ENCODE data around the gene KRTAP3-1. TPM values are rescaled to one million over a fixed set of nuclear protein-coding genes. Genes with fewer than 3 reads are reported as not detected.

Gene KRTAP3-1
- total and polyA plus RNA-seq, 8 donors = not detected

DNA sequence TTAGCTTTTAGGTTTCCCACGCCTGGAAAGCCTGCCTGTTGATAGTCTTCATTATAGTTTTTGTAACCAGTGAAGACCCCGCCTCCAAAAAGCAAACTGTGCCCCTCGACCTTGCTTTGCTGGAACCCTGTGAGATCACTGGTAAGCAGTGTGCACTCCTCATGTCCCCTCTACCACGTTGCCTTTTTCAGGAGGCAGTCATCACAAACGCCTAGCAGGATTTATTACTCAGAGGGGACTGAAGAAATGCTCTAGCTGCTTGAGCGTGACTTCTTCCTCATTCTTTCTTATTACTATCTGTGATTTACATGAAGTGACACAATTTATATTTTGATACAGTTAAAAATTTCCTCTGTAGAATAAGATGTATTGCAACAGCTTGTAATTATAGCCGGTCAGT is 6.5 kb upstream of the KRTAP3-1 start:
- no peaks in the 10 kb centered on the region for H3K9me3 ChIP-seq
- no peaks in the 10 kb centered on the region for H3K4me1 ChIP-seq
- intact Hi-C loops (cut with DNase I; ENCODE audit: low total_unique reads) = no loop called here
- H3K36me3 ChIP-seq = no peaks in the 10 kb centered on the region
- no peak overlapping the region for H3K27ac ChIP-seq
- no peak for DNase-seq
- 69 to 81% (median 74%) methylated on average over 7 of the region's 7 CpGs for WGBS, 5 donors
- H3K27me3 ChIP-seq = no peaks in the 10 kb centered on the region
- no peak overlapping the region for H3K4me3 ChIP-seq
- TF ChIP-seq POLR2AphosphoS5 (IDR thresholded peaks at IDR 0.05) (no peak), EP300 (IDR thresholded peaks at IDR 0.05) (no peak), POLR2A (IDR thresholded peaks at IDR 0.05) (no peak)
- TF ChIP-seq, protein P1, sequence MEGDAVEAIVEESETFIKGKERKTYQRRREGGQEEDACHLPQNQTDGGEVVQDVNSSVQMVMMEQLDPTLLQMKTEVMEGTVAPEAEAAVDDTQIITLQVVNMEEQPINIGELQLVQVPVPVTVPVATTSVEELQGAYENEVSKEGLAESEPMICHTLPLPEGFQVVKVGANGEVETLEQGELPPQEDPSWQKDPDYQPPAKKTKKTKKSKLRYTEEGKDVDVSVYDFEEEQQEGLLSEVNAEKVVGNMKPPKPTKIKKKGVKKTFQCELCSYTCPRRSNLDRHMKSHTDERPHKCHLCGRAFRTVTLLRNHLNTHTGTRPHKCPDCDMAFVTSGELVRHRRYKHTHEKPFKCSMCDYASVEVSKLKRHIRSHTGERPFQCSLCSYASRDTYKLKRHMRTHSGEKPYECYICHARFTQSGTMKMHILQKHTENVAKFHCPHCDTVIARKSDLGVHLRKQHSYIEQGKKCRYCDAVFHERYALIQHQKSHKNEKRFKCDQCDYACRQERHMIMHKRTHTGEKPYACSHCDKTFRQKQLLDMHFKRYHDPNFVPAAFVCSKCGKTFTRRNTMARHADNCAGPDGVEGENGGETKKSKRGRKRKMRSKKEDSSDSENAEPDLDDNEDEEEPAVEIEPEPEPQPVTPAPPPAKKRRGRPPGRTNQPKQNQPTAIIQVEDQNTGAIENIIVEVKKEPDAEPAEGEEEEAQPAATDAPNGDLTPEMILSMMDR (IDR thresholded peaks at IDR 0.05) = no peak

DNA sequence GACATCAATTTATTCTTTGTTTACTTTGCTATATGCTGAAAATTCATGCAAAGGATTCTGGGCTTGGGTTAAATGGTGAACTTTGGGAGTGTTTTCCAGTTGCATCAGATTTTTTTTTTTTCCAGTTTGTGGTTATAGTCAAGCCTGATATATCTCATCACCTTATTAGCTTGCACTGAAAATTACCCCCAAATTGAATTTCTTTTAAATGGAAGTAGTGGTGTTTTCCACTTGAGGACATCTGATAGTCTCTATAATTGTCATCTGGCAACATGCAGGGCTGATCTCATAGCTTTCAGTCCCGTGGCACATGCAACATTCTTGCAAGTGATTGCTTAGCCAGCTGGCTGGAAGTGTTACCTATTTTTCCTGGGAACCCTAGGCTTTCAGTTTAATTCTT is 4.7 kb upstream of the KRTAP3-1 start:
- H3K27ac ChIP-seq = no peak overlapping the region
- WGBS, 5 donors = 28 to 42% (median 39%) methylated on average over 1 of the region's 1 CpG
- intact Hi-C loops (cut with DNase I; ENCODE audit: low total_unique reads) = no loop called here
- H3K27me3 ChIP-seq = no peaks in the 10 kb centered on the region
- no peaks in the 10 kb centered on the region for H3K36me3 ChIP-seq
- H3K4me3 ChIP-seq = no peak overlapping the region
- peak in 1 of 2 donors; percentile 15 for DNase-seq
- no peaks in the 10 kb centered on the region for H3K4me1 ChIP-seq
- TF ChIP-seq POLR2AphosphoS5 (IDR thresholded peaks at IDR 0.05) (no peak), EP300 (IDR thresholded peaks at IDR 0.05) (no peak), POLR2A (IDR thresholded peaks at IDR 0.05) (no peak)
- TF ChIP-seq, protein P1 (IDR thresholded peaks at IDR 0.05) = no peak
- H3K9me3 ChIP-seq = no peaks in the 10 kb centered on the region

DNA sequence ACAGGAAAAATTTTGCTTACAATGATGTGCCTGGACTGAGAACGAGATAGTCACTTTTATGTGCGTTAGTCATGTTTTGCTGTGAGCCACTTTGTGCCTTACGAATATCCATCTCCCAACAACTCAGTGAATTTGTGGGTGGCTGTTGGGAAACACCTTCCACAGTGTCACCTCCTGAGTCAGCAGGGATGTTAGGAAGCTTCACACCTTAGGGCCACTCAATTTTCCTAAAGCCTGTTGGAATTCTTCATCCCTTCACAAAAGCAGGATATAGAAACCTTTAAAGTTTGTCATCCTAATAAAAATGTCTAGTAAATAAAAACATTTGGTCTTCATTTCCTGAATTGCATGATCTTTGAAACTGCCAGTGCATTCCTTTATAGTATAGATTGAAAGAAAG is 4.3 kb upstream of the KRTAP3-1 start:
- Histone ChIP-seq H3K27me3 (no peaks in the 10 kb centered on the region), H3K9me3 (no peaks in the 10 kb centered on the region), H3K4me3 (no peak overlapping the region), H3K27ac (no peak overlapping the region), H3K36me3 (no peaks in the 10 kb centered on the region), H3K4me1 (no peaks in the 10 kb centered on the region)
- no peak for DNase-seq
- TF ChIP-seq, protein P1 (IDR thresholded peaks at IDR 0.05) = no peak
- TF ChIP-seq POLR2A (IDR thresholded peaks at IDR 0.05) = no peak
- TF ChIP-seq POLR2AphosphoS5 (IDR thresholded peaks at IDR 0.05) = no peak
- no peak for TF ChIP-seq EP300 (IDR thresholded peaks at IDR 0.05)
- intact Hi-C loops (cut with DNase I; ENCODE audit: low total_unique reads) = no loop called here
- WGBS, 5 donors = 85 to 96% (median 86%) methylated on average over 3 of the region's 3 CpGs

DNA sequence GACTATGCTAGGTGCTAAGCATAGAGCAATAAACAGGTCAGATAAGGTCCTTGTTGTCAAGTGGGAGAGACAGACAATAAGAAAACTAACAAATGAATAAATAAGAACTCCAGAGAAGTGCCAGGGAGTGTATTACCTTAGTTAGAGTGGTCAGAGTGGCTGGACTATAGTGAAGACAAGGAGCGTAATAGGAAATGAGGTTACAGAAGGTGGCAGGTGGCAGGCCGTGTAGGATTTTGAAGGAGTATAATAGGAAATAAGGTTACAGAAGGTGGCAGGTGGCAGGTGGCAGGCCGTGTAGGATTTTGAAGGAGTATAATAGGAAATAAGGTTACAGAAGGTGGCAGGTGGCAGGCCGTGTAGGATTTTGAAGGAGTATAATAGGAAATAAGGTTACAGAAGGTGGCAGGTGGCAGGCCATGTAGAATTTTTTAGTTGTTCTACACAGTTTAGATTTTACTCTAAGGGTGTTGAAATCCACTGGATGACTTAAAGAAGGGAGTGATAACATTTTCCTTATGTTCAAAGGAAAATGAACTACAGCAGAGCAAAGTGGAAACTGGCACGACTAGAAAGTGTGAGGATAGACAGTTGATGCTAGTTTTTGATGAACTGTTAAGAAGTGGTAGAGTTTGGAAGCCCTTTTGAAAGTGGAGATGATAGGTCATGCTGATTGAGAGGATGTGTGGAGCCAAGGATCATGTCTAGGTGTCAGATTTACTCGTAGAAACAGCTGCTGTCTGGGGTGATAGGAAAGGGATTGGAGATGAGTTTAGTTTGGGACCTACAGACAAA is 3.6 kb upstream of the KRTAP3-1 start:
- Histone ChIP-seq H3K27ac (no peak overlapping the region), H3K4me1 (no peaks in the 10 kb centered on the region), H3K36me3 (no peaks in the 10 kb centered on the region), H3K9me3 (no peaks in the 10 kb centered on the region), H3K27me3 (no peaks in the 10 kb centered on the region), H3K4me3 (no peak overlapping the region)
- TF ChIP-seq, protein P1 (IDR thresholded peaks at IDR 0.05) = no peak
- TF ChIP-seq EP300 (IDR thresholded peaks at IDR 0.05) (no peak), POLR2AphosphoS5 (IDR thresholded peaks at IDR 0.05) (no peak), POLR2A (IDR thresholded peaks at IDR 0.05) (no peak)
- DNase-seq = no peak
- intact Hi-C loops (cut with DNase I; ENCODE audit: low total_unique reads) = no loop called here
- 73 to 85% (median 77%) methylated on average over 6 of the region's 6 CpGs for WGBS, 5 donors
